NB4 (cell line): ENCODE data around the gene BMPR1A.
A peak's percentile ranks its signal among the peaks of the same experiment; 100 is the strongest.

Source experiments
- CTCF ChIP-seq: IDR thresholded peaks from one replicate; pipeline ENCODE4 v1.5.1; 2012; ENCODE audit warnings: low read depth, low read length
- MYC ChIP-seq: IDR thresholded peaks from 2 replicates; pipeline ENCODE4 v1.6.1; 2011; ENCODE audit warnings: low read depth, low read length
- POLR2A ChIP-seq: IDR thresholded peaks from 2 replicates; pipeline ENCODE4 v1.6.1; 2011; ENCODE audit warnings: mild to moderate bottlenecking; ENCODE audit not compliant: insufficient read length; ENCODE audit errors: extremely low read depth

- no peak for TF ChIP-seq CTCF
- peak; percentile 85 for TF ChIP-seq POLR2A
- TF ChIP-seq MYC, result peak; percentile 44; the same call in 1 of the 2 replicates
Measured at GRCh38 chr10:86755740-86756510, 494 bp upstream of the BMPR1A start.
